SK-N-SH treated with all-trans-retinoic acid at 6 μM for 48 hours (cell line): ENCODE data around the gene SLC25A18.

Experiments used
- ATAC-seq: fragments of 200-7000 bp; cut with Tn5 transposase; 3 replicates; pipeline ENCODE4 v1.9.1; 2020; ENCODE audit warnings: mild to moderate bottlenecking, moderate library complexity
- ARNTL ChIP-seq: fragments of 450-650 bp; formaldehyde crosslinking; IDR thresholded peaks from 2 replicates; pipeline ENCODE4 v1.5.0; 2020; ENCODE audit warnings: low read depth, mild to moderate bottlenecking, moderate library complexity, borderline replicate concordance
- BACH2 ChIP-seq: fragments of 250-450 bp; sonication (Bioruptor Pico); IDR thresholded peaks from 2 replicates; pipeline ENCODE4 v1.9.0; 2021; ENCODE audit warnings: mild to moderate bottlenecking, borderline replicate concordance
- CSDC2 ChIP-seq: fragments of 250-450 bp; sonication (Bioruptor Pico); IDR thresholded peaks from 2 replicates; pipeline ENCODE4 v1.5.0; 2020; ENCODE audit warnings: mild to moderate bottlenecking, moderate library complexity
- ESRRG ChIP-seq: fragments of 250-450 bp; sonication (Bioruptor Pico); IDR thresholded peaks from 2 replicates; pipeline ENCODE4 v1.6.1; 2021; ENCODE audit warnings: mild to moderate bottlenecking
- GLIS3 ChIP-seq: fragments of 250-450 bp; sonication (Bioruptor Pico); IDR thresholded peaks from 2 replicates; pipeline ENCODE4 v1.5.0; 2020; ENCODE audit warnings: mild to moderate bottlenecking, moderate library complexity
- ISL1 ChIP-seq: fragments of 250-450 bp; sonication (Bioruptor Pico); IDR thresholded peaks from 2 replicates; pipeline ENCODE4 v2.1.2; 2022; ENCODE audit warnings: mild to moderate bottlenecking, moderate library complexity
- PPARA ChIP-seq: fragments of 250-450 bp; sonication (Bioruptor Pico); IDR thresholded peaks from 2 replicates; pipeline ENCODE4 v1.5.0; 2020; ENCODE audit warnings: mild to moderate bottlenecking, borderline replicate concordance
- RARB ChIP-seq: fragments of 250-450 bp; sonication (Bioruptor Pico); IDR thresholded peaks from 2 replicates; pipeline ENCODE4 v1.8.0; 2021; ENCODE audit warnings: mild to moderate bottlenecking, moderate library complexity
- SNAI2 ChIP-seq: fragments of 250-450 bp; sonication (Bioruptor Pico); IDR thresholded peaks from 2 replicates; pipeline ENCODE4 v1.5.0; 2020; ENCODE audit warnings: mild to moderate bottlenecking, moderate library complexity
- TCF4 ChIP-seq: fragments of 250-450 bp; sonication (Bioruptor Pico); IDR thresholded peaks from 2 replicates; pipeline ENCODE4 v1.8.0; 2021; ENCODE audit warnings: mild to moderate bottlenecking, moderate library complexity, borderline replicate concordance
- ZC3H10 ChIP-seq: fragments of 250-450 bp; sonication (Bioruptor Pico); IDR thresholded peaks from 2 replicates; pipeline ENCODE4 v1.5.1; 2021; ENCODE audit warnings: mild to moderate bottlenecking, moderate library complexity
- ZFP30 ChIP-seq: fragments of 450-650 bp; formaldehyde crosslinking; IDR thresholded peaks from 2 replicates; pipeline ENCODE4 v1.5.0; 2022; ENCODE audit warnings: mild to moderate bottlenecking, moderate library complexity
- ZNF70 ChIP-seq: fragments of 450-650 bp; formaldehyde crosslinking; IDR thresholded peaks from 2 replicates; pipeline ENCODE4 v1.5.0; 2020; ENCODE audit warnings: mild to moderate bottlenecking, moderate library complexity
- ZNF8 ChIP-seq: fragments of 450-650 bp; formaldehyde crosslinking; IDR thresholded peaks from 2 replicates; pipeline ENCODE4 v1.5.0; 2020; ENCODE audit warnings: mild to moderate bottlenecking, moderate library complexity
- TF ChIP-seq, protein P1 (sequence below): fragments of 250-450 bp; sonication (Bioruptor Pico); IDR thresholded peaks from 2 replicates; pipeline ENCODE4 v1.5.0; 2020; ENCODE audit warnings: mild to moderate bottlenecking, moderate library complexity
- TF ChIP-seq, protein P2 (sequence below): fragments of 250-450 bp; sonication (Bioruptor Pico); IDR thresholded peaks from 2 replicates; pipeline ENCODE4 v1.5.1; 2020; ENCODE audit warnings: low read depth, mild to moderate bottlenecking, moderate library complexity
- TF ChIP-seq, protein P3 (sequence below): fragments of 250-450 bp; sonication (Bioruptor Pico); IDR thresholded peaks from 2 replicates; pipeline ENCODE4 v1.8.0; 2021; ENCODE audit warnings: low read depth, mild to moderate bottlenecking, moderate library complexity, borderline replicate concordance
- TF ChIP-seq, protein P4 (sequence below): fragments of 250-450 bp; sonication (Bioruptor Pico); IDR thresholded peaks from 2 replicates; pipeline ENCODE4 v1.5.1; 2021; ENCODE audit warnings: mild to moderate bottlenecking, moderate library complexity
- TF ChIP-seq, protein P5 (sequence below): fragments of 250-450 bp; sonication (Bioruptor Pico); IDR thresholded peaks from 2 replicates; pipeline ENCODE4 v1.8.0; 2020; ENCODE audit warnings: mild to moderate bottlenecking, moderate library complexity, borderline replicate concordance

The SLC25A18 gene

DNA sequence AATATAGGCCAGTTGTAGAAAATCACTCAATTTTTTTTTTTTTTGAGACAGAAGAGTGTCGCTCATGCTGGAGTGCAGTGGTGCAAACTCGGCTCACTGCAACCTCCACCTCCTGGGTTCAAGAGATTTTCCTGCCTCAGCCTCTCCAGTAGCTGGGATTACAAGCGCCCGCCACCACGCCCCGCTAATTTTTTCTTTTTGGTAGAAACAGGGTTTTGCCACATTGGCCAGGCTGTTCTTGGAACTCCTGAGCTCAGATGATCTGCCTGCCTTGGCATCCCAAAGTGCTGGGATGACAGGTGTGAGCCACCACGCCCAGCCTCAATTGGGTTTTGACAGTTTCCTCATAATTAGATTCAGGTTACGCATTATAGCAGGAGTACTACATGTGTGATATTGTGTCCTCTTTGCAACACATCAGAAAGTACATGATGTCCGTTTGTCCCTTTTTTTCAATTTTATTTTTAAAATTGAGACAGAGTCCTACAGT is 67.8 kb downstream of the SLC25A18 start (continued):
- TF ChIP-seq ISL1 (CRISPR knock-in tag) (no peak), SNAI2 (CRISPR knock-in tag) (no peak)
- TF ChIP-seq, protein P1, sequence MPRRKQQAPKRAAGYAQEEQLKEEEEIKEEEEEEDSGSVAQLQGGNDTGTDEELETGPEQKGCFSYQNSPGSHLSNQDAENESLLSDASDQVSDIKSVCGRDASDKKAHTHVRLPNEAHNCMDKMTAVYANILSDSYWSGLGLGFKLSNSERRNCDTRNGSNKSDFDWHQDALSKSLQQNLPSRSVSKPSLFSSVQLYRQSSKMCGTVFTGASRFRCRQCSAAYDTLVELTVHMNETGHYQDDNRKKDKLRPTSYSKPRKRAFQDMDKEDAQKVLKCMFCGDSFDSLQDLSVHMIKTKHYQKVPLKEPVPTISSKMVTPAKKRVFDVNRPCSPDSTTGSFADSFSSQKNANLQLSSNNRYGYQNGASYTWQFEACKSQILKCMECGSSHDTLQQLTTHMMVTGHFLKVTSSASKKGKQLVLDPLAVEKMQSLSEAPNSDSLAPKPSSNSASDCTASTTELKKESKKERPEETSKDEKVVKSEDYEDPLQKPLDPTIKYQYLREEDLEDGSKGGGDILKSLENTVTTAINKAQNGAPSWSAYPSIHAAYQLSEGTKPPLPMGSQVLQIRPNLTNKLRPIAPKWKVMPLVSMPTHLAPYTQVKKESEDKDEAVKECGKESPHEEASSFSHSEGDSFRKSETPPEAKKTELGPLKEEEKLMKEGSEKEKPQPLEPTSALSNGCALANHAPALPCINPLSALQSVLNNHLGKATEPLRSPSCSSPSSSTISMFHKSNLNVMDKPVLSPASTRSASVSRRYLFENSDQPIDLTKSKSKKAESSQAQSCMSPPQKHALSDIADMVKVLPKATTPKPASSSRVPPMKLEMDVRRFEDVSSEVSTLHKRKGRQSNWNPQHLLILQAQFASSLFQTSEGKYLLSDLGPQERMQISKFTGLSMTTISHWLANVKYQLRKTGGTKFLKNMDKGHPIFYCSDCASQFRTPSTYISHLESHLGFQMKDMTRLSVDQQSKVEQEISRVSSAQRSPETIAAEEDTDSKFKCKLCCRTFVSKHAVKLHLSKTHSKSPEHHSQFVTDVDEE (CRISPR knock-in tag), result no peak
- TF ChIP-seq, all 23 proteins: peak for 0

DNA sequence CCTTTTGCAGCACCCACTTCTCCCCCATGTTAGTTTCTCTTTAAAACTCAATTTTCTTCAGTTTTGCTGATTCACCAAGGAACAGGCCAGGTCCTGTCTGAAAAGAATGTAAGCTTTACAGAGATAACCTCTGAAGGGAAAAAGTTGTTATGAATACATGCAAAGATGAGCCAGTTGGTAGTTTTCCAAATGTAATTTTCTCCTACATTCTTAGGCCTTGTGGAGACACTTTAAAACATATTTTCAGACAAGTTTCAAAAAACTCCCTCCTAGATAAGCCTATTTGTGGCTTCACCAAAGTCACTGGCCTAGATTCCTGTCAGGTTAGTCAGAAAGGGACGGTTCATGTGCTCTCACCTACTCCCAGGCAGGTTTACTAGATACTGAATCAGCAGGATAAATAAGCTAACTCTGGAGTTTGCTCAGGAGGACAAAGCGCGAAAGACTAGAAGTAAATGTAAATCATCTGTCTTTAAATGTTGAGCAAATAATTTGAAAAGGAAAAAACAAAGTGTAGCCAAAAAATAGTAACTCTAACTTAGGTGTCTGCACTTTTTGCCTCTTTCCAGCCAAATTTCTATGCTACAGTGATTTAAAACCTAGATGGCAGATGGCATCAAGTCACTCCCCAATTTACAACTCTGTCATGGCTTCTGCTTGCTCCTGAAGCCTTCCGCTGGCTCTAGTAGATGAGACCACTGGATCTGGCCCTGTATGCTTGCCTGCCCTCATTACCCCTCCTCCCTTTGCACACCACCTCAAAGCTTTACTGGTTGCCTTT is 70.1 kb downstream of the SLC25A18 start:
- TF ChIP-seq, protein P1 (CRISPR knock-in tag), result no peak
- no peak for TF ChIP-seq BACH2 (CRISPR knock-in tag)
- TF ChIP-seq, protein P2, sequence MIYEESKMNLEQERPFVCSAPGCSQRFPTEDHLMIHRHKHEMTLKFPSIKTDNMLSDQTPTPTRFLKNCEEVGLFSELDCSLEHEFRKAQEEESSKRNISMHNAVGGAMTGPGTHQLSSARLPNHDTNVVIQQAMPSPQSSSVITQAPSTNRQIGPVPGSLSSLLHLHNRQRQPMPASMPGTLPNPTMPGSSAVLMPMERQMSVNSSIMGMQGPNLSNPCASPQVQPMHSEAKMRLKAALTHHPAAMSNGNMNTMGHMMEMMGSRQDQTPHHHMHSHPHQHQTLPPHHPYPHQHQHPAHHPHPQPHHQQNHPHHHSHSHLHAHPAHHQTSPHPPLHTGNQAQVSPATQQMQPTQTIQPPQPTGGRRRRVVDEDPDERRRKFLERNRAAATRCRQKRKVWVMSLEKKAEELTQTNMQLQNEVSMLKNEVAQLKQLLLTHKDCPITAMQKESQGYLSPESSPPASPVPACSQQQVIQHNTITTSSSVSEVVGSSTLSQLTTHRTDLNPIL (CRISPR knock-in tag), result peak; percentile 33; the same call in 1 of the 2 replicates
- TF ChIP-seq PPARA (CRISPR knock-in tag), result no peak
- no peak for TF ChIP-seq ZFP30 (CRISPR knock-in tag)
- TF ChIP-seq CSDC2 (CRISPR knock-in tag), result no peak
- TF ChIP-seq, protein P3, sequence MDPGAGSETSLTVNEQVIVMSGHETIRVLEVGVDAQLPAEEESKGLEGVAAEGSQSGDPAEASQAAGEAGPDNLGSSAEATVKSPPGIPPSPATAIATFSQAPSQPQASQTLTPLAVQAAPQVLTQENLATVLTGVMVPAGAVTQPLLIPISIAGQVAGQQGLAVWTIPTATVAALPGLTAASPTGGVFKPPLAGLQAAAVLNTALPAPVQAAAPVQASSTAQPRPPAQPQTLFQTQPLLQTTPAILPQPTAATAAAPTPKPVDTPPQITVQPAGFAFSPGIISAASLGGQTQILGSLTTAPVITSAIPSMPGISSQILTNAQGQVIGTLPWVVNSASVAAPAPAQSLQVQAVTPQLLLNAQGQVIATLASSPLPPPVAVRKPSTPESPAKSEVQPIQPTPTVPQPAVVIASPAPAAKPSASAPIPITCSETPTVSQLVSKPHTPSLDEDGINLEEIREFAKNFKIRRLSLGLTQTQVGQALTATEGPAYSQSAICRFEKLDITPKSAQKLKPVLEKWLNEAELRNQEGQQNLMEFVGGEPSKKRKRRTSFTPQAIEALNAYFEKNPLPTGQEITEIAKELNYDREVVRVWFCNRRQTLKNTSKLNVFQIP, result no peak
- TF ChIP-seq ISL1 (CRISPR knock-in tag), result peak; percentile 90
- peak; percentile 31 for ATAC-seq

DNA sequence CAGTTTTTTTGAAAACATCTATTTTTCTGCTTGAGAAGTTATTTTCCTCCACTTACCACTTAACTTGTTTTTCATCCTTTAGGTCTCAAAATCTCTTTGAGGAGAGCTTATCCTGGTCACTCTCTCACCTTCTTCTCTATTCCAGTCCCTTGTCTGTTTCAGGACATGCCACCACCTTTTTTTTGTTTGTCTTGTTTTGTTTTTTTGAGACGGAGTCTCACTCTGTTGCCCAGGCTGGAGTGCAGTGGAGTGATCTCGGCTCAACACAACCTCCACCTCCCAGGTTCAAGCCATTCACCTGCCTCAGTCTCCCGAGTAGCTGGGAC is 70.7 kb downstream of the SLC25A18 start:
- no peak for ATAC-seq
- TF ChIP-seq ARNTL (no peak), GLIS3 (CRISPR knock-in tag) (no peak), ZNF70 (CRISPR knock-in tag) (no peak), ISL1 (CRISPR knock-in tag) (no peak), TCF4 (CRISPR knock-in tag) (no peak), BACH2 (CRISPR knock-in tag) (no peak), ZNF8 (no peak), RARB (no peak), CSDC2 (CRISPR knock-in tag) (no peak), ESRRG (CRISPR knock-in tag) (no peak), ZC3H10 (no peak)
- TF ChIP-seq, protein P1 (CRISPR knock-in tag), result no peak
- TF ChIP-seq, protein P4, sequence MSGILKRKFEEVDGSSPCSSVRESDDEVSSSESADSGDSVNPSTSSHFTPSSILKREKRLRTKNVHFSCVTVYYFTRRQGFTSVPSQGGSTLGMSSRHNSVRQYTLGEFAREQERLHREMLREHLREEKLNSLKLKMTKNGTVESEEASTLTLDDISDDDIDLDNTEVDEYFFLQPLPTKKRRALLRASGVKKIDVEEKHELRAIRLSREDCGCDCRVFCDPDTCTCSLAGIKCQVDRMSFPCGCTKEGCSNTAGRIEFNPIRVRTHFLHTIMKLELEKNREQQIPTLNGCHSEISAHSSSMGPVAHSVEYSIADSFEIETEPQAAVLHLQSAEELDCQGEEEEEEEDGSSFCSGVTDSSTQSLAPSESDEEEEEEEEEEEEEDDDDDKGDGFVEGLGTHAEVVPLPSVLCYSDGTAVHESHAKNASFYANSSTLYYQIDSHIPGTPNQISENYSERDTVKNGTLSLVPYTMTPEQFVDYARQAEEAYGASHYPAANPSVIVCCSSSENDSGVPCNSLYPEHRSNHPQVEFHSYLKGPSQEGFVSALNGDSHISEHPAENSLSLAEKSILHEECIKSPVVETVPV (CRISPR knock-in tag), result no peak
- TF ChIP-seq, protein P5, sequence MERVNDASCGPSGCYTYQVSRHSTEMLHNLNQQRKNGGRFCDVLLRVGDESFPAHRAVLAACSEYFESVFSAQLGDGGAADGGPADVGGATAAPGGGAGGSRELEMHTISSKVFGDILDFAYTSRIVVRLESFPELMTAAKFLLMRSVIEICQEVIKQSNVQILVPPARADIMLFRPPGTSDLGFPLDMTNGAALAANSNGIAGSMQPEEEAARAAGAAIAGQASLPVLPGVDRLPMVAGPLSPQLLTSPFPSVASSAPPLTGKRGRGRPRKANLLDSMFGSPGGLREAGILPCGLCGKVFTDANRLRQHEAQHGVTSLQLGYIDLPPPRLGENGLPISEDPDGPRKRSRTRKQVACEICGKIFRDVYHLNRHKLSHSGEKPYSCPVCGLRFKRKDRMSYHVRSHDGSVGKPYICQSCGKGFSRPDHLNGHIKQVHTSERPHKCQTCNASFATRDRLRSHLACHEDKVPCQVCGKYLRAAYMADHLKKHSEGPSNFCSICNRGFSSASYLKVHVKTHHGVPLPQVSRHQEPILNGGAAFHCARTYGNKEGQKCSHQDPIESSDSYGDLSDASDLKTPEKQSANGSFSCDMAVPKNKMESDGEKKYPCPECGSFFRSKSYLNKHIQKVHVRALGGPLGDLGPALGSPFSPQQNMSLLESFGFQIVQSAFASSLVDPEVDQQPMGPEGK (CRISPR knock-in tag), result no peak
- TF ChIP-seq, protein P3, result no peak
